Central memory CD8-positive, alpha-beta T cell (primary cell): ENCODE measurements around the gene RANGRF.

Experiments
- ATAC-seq: fragments of 150-1000 bp; cut with Tn5 transposase; replicated peaks from 2 replicates; pipeline ENCODE4 v1.10.0; 2022; ENCODE audit warnings: mild to moderate bottlenecking, moderate FRiP score, moderate number of reproducible peaks; ENCODE audit not compliant: poor library complexity, severe bottlenecking; ENCODE audit errors: extremely low read depth
- DNase-seq, 2 donors: peaks; one replicate each; pipeline ENCODE4 v3.0.0; 2021; ENCODE audit warnings: low spot score in 2 of 2
- H3K27ac Mint-ChIP-seq: one replicate; pipeline ENCODE4 v1.8.0; 2022; ENCODE audit warnings: low read depth, mild to moderate bottlenecking, moderate library complexity, mixed read lengths
- H3K27me3 Mint-ChIP-seq: one replicate; pipeline ENCODE4 v1.8.0; 2022; ENCODE audit warnings: mixed read lengths
- H3K36me3 Mint-ChIP-seq: one replicate; pipeline ENCODE4 v1.8.0; 2022; ENCODE audit warnings: mild to moderate bottlenecking, moderate library complexity, mixed read lengths; ENCODE audit not compliant: insufficient read depth
- H3K4me1 Mint-ChIP-seq: one replicate; pipeline ENCODE4 v1.8.0; 2022; ENCODE audit warnings: mixed read lengths
- H3K4me3 Mint-ChIP-seq: one replicate; pipeline ENCODE4 v1.8.0; 2022; ENCODE audit warnings: mild to moderate bottlenecking, moderate library complexity, mixed read lengths
- H3K9me3 Mint-ChIP-seq: one replicate; pipeline ENCODE4 v1.8.0; 2022; ENCODE audit warnings: mixed read lengths

Gene RANGRF

DNA sequence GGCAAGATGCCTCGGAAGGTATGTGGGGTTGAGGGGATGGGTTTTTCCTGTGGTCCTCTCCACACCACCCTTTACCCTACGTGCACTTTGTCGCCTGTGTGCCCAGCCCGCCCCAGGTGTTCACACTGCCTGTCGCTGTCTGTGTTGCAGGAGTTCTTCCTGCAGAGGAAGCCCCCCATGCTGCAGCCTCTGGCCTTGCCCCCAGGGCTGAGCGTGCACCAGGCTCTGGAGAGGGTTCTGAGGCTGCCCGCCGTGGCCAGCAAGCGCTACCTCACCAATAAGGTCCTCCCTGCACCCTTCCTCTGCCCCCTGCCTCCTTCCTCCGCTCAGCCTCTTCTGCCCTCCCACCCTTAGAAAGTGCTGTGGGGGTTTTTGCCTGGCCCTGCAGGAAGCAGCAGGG, 24.1 kb upstream of the RANGRF start:
- Mint-ChIP-seq H3K4me1 (no peaks in the 10 kb centered on the region), H3K4me3 (no peak overlapping the region), H3K27me3 (no peaks in the 10 kb centered on the region), H3K9me3 (no peaks in the 10 kb centered on the region), H3K27ac (no peak overlapping the region), H3K36me3 (peaks cover 7% of the 10 kb centered on the region)
- ATAC-seq (no peak), DNase-seq (no peak)

DNA sequence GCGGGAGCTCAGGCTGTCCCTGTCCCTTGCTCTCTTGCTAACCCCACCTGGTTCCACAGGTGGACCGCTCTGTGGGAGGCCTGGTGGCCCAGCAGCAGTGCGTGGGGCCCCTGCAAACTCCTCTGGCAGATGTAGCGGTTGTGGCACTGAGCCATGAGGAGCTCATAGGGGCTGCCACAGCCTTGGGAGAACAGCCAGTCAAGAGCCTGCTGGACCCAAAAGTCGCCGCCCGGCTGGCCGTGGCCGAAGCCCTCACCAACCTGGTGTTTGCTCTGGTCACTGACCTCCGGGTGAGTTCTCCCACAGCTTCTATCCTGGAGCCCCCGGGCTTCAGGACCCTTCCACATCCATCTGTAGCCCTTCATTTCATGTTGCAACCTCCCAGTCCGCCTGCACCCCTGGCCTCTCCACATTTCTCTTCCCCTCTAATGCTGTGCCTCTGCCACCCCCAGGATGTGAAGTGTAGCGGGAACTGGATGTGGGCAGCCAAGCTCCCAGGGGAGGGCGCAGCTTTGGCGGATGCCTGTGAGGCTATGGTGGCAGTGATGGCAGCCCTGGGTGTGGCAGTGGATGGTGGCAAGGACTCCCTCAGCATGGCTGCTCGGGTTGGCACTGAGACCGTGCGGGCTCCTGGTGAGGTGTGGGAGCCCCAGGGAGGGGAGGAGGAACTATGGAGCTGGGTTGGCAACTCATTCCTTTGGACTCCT, 23.5 kb upstream of the RANGRF start:
- Mint-ChIP-seq H3K27me3 (no peaks in the 10 kb centered on the region), H3K9me3 (no peaks in the 10 kb centered on the region), H3K27ac (no peak overlapping the region), H3K36me3 (peaks cover 7% of the 10 kb centered on the region), H3K4me3 (no peak overlapping the region), H3K4me1 (no peaks in the 10 kb centered on the region)
- ATAC-seq (no peak), DNase-seq (no peak)

DNA sequence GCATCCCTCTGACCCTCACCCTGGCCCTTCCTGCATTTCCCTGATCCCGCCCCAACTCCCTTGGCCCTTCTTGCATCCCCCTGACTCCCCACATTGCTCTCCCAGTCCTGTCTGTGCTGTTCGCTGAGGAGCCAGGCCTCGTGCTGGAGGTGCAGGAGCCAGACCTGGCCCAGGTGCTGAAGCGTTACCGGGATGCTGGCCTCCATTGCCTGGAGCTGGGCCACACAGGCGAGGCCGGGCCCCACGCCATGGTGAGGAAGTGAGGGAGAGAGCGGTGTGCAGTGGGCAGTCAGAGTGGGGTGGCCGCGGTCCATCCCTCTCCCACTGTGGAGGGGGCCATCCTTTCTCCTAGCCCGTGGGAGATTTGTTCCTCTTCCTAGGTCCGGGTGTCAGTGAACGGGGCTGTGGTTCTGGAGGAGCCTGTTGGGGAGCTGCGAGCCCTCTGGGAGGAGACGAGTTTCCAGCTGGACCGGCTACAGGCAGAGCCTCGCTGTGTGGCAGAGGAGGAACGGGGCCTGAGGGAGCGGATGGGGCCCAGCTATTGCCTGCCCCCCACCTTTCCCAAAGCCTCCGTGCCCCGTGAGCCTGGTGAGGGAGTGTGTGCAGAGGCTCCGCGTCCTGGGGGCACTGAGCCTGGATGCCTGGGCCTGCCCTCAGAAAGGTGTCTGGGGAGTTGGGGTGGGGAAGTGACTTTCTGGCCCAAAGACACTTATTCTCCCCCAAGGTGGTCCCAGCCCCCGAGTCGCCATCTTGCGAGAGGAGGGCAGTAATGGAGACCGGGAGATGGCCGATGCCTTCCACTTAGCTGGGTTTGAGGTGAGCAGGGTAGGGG, 21.6 kb upstream of the RANGRF start:
- Mint-ChIP-seq H3K27ac (no peak overlapping the region), H3K36me3 (peaks cover 10% of the 10 kb centered on the region), H3K4me3 (no peak overlapping the region), H3K9me3 (no peaks in the 10 kb centered on the region), H3K27me3 (no peaks in the 10 kb centered on the region), H3K4me1 (no peaks in the 10 kb centered on the region)
- no peak for DNase-seq
- ATAC-seq: no peak

DNA sequence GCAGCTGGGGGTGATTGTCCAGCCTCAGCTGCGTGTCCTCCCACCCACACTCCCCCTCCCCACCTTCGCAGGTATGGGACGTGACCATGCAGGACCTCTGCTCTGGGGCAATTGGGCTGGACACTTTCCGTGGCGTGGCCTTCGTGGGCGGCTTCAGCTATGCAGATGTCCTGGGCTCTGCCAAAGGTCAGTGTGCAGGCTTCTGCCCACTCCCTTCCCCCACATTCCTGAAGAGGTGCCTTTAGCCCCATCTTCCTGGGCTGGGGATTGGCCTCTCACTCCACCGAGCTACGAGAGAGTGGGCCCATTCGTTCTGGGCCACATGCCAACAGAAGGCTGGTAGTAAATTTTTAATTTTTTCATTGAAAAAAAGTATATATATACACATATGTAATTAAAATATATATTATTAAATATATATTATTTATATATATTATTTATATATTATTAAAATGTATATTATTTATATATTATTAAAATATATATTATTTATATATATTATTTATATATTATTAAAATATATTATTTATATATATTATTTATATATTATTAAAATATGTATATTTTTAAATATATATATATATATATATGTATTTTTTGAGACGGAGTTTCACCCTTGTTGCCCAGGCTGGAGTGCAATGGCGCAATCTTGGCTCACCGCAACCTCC, 20.9 kb upstream of the RANGRF start:
- DNase-seq (no peak), ATAC-seq (no peak)
- H3K9me3 Mint-ChIP-seq: no peaks in the 10 kb centered on the region
- H3K4me3 Mint-ChIP-seq: no peak overlapping the region
- no peaks in the 10 kb centered on the region for H3K27me3 Mint-ChIP-seq
- H3K4me1 Mint-ChIP-seq: no peaks in the 10 kb centered on the region
- H3K27ac Mint-ChIP-seq: no peak overlapping the region
- peaks cover 6% of the 10 kb centered on the region for H3K36me3 Mint-ChIP-seq

DNA sequence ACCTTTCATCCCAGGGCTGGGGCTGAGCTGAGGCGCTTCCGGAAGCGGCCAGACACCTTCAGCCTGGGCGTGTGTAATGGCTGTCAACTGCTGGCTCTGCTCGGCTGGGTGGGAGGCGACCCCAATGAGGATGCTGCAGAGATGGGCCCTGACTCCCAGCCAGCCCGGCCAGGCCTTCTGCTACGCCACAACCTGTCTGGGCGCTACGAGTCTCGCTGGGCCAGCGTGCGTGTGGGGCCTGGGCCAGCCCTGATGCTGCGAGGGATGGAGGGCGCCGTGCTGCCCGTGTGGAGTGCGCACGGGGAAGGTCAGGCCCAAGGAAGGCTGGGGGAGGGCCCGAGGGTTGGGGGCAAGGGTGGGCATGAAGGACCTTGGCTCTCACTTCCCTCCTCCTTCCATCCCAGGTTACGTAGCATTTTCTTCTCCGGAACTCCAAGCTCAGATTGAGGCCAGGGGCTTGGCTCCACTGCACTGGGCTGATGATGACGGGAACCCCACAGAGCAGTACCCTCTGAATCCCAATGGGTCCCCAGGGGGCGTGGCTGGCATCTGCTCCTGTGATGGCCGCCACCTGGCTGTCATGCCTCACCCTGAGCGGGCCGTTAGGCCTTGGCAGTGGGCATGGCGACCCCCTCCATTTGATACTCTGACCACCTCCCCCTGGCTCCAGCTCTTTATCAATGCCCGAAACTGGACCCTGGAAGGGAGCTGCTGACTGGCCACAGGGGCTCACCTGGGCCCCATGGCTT, 19.7 kb upstream of the RANGRF start:
- DNase-seq: no peak
- Mint-ChIP-seq H3K4me3 (no peak overlapping the region), H3K27ac (no peak overlapping the region), H3K27me3 (no peaks in the 10 kb centered on the region), H3K36me3 (peaks cover 6% of the 10 kb centered on the region), H3K4me1 (no peaks in the 10 kb centered on the region), H3K9me3 (no peaks in the 10 kb centered on the region)
- no peak for ATAC-seq

DNA sequence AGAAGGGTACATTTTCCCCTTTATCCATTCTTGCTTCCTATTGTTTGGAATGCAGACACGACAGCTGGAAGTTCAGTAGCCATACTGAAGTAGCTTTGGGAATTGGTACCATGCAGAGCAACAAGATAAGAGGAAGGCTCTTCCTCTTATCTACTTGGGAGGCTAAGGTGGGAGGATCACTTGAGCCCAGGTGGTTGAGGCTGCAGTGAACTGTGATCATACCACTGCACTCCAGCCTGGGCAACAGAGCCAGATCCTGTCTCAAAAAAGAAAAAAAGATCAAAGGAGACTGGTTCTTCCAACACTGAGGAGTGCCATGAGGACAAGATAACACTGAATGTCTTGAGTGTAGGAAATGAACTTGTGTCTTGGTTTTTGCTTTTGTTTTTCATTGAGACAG, 16.0 kb upstream of the RANGRF start:
- no peak for DNase-seq
- no peaks in the 10 kb centered on the region for H3K4me1 Mint-ChIP-seq
- H3K27me3 Mint-ChIP-seq: no peaks in the 10 kb centered on the region
- H3K9me3 Mint-ChIP-seq: no peaks in the 10 kb centered on the region
- H3K4me3 Mint-ChIP-seq: no peak overlapping the region
- no peak for ATAC-seq
- H3K27ac Mint-ChIP-seq: no peak overlapping the region
- H3K36me3 Mint-ChIP-seq: peaks cover 4% of the 10 kb centered on the region

DNA sequence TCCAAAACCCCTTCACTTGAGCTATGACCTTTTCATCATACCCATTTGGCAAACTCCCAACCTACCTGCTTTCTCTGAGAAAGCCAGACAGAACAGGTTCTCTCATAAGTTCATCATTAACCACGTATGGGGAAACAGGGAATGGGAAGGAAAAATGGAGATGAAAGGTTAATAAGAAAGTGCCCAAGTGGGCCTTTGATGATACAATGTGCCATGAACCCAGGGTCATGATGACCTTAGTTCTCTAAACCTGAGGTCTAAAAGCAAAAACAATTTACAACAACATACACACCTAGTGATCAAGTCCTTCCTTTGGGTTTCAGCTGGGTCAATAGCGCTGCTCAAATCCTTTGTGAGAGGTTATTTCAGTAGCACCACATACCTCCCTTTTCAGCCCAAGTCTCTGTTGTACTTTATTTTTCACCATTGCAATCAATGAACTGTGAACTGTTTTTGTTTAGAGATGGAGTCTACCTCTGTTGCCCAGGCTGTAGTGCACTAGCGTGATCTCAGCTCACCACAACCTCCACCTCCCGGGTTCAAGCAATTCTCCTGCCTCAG, 14.5 kb upstream of the RANGRF start:
- DNase-seq (no peak), ATAC-seq (no peak)
- H3K9me3 Mint-ChIP-seq: no peaks in the 10 kb centered on the region
- no peak overlapping the region for H3K27ac Mint-ChIP-seq
- no peaks in the 10 kb centered on the region for H3K27me3 Mint-ChIP-seq
- H3K36me3 Mint-ChIP-seq: peaks cover 4% of the 10 kb centered on the region
- no peaks in the 10 kb centered on the region for H3K4me1 Mint-ChIP-seq
- H3K4me3 Mint-ChIP-seq: no peak overlapping the region

DNA sequence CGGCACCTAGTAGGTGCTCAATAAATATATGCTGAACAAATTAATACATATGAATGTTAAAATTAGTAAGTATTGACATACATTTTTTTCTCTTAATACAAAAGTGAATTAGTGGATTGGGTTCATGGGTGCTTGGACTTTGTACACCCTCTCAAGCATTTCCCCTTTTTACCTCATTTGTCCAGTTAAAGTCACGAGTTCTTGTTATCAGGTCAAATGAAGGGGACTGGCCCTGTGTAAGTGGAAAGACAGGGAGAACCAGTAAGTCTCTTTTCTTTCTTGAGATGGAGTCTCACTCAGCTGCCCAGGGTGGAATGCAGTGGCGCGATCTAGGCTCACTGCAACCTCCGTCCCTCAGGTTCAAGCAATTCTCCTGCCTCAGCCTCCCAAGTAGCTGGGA, 13.7 kb upstream of the RANGRF start:
- DNase-seq (no peak), ATAC-seq (no peak)
- Mint-ChIP-seq H3K4me3 (no peak overlapping the region), H3K9me3 (no peaks in the 10 kb centered on the region), H3K27me3 (no peaks in the 10 kb centered on the region), H3K27ac (no peak overlapping the region), H3K36me3 (peaks cover 4% of the 10 kb centered on the region), H3K4me1 (no peaks in the 10 kb centered on the region)

DNA sequence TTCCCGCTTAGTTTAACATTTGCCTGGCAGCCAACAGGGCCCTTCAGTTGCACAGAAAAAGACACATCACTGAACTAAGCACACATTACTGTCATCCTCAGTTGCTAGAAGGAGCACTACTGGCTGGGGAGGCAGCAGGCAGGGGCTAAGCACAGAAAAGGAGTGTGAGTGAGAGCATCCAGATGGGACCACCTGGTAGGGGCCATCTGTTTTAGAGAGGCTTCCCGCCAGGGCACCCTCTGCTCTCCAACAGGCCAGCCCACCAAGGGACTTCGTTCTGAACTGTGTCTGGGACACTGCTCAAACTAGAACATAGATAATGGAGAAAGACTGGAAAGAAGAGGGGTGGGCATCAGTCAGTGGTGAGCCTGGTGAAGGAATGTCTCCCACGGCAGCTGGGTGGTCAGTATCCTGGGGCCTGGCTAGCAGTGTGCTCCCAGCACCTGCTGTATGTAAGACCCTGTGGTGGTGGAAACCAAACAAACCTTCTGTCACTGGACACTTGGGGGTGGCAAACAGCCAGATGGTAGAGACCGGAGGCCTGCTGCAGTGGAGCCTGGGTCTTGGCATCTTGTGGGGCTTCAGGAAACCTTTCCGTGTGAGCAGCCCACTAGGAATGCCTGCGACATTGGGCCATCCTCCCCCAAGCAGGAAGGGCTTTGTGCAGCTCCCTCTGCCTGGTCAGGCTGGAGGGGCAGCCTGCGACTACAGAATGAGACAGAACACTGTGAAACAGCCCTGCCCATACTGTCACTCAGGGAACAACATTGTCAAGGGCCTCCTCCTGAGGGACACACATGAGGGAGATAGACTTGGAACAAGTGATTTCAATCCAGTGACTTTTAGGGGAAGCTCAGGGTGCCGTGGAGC, 12.8 kb upstream of the RANGRF start:
- Mint-ChIP-seq H3K27me3 (no peaks in the 10 kb centered on the region), H3K9me3 (no peaks in the 10 kb centered on the region), H3K4me3 (no peak overlapping the region), H3K36me3 (no peaks in the 10 kb centered on the region), H3K27ac (no peak overlapping the region), H3K4me1 (no peaks in the 10 kb centered on the region)
- no peak for DNase-seq
- no peak for ATAC-seq

DNA sequence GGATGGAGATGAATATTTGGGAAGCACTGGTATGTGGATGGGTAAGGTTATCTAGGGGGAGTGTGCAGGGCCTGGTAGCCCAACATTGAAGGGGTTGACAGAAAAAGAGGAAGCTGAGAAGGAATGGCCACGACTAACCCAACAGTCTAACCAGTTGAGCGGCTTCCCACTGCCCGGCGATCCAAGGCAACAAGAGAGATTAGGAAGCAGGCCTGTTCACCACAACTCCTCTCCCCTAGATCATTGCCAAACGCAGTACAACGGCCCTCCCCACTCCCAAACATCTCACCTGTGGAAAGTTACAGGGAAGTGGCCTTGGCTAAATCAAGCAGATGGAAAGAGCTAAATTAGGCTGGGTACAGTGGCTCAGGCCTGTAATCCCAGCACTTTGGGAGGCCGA, 11.2 kb upstream of the RANGRF start:
- DNase-seq (no peak), ATAC-seq (no peak)
- H3K27me3 Mint-ChIP-seq: no peaks in the 10 kb centered on the region
- H3K4me1 Mint-ChIP-seq: no peaks in the 10 kb centered on the region
- H3K36me3 Mint-ChIP-seq: no peaks in the 10 kb centered on the region
- no peak overlapping the region for H3K27ac Mint-ChIP-seq
- H3K4me3 Mint-ChIP-seq: no peak overlapping the region
- H3K9me3 Mint-ChIP-seq: no peaks in the 10 kb centered on the region

DNA sequence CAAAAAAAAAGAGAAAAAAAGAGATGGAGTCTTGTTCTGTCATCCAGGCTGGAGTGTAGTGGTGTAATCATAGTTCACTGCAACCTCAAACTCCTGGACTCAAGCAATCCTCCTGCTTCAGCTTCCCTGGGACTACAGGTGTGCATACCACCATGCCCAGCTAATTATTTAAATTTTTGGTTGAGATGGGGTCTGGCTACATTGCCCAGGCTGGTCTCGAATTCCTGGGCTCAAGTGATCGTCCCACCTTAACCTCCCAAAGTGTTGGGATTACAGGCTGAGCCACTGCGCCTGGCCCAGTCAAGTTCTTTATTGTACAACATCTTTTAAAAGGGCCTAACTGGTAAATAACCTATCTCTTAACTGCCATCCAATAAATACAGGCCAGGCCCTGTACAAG, 6.1 kb upstream of the RANGRF start:
- no peak for DNase-seq
- no peak overlapping the region for H3K27ac Mint-ChIP-seq
- no peaks in the 10 kb centered on the region for H3K36me3 Mint-ChIP-seq
- H3K4me1 Mint-ChIP-seq: peaks cover 16% of the 10 kb centered on the region
- no peaks in the 10 kb centered on the region for H3K27me3 Mint-ChIP-seq
- ATAC-seq: no peak
- no peaks in the 10 kb centered on the region for H3K9me3 Mint-ChIP-seq
- peak overlapping the region; percentile 14 for H3K4me3 Mint-ChIP-seq
